ENCODE data around the gene TSR3.

GRCh38 chr16:1330260-1330914 lies 21.3 kb downstream of the TSR3 start:
- TF ChIP-seq REST (IDR thresholded peaks at IDR 0.05; ENCODE audit: insufficient read depth in 1 of 2, low read depth in 2 of 2, low read length in 2 of 2) (no peak), POLR2AphosphoS5 (IDR thresholded peaks at IDR 0.05; ENCODE audit: low read depth, low read length) (no peak), TAF1 (IDR thresholded peaks at IDR 0.05; ENCODE audit: borderline replicate concordance, insufficient read depth, low read length) (no peak), SIN3A (IDR thresholded peaks at IDR 0.05; ENCODE audit: borderline replicate concordance, insufficient read depth, low read length) (no peak), FOXP2 (optimal IDR thresholded peaks at IDR 0.05; ENCODE audit: borderline replicate concordance, extremely low read depth, extremely low read length, insufficient read depth) (no peak)
